ENCODE data around the gene IFRD2. TPM values are rescaled to one million over a fixed set of nuclear protein-coding genes. Genes with fewer than 3 reads are reported as not detected.
A peak's percentile ranks its signal among the peaks of the same experiment; 100 is the strongest.

The IFRD2 gene
- total and polyA plus RNA-seq, 2 of the 13 experiments (the other 11 are each of a cell fraction or from before 2014, with no cell fraction given): 32.8 to 96.1 TPM

DNA sequence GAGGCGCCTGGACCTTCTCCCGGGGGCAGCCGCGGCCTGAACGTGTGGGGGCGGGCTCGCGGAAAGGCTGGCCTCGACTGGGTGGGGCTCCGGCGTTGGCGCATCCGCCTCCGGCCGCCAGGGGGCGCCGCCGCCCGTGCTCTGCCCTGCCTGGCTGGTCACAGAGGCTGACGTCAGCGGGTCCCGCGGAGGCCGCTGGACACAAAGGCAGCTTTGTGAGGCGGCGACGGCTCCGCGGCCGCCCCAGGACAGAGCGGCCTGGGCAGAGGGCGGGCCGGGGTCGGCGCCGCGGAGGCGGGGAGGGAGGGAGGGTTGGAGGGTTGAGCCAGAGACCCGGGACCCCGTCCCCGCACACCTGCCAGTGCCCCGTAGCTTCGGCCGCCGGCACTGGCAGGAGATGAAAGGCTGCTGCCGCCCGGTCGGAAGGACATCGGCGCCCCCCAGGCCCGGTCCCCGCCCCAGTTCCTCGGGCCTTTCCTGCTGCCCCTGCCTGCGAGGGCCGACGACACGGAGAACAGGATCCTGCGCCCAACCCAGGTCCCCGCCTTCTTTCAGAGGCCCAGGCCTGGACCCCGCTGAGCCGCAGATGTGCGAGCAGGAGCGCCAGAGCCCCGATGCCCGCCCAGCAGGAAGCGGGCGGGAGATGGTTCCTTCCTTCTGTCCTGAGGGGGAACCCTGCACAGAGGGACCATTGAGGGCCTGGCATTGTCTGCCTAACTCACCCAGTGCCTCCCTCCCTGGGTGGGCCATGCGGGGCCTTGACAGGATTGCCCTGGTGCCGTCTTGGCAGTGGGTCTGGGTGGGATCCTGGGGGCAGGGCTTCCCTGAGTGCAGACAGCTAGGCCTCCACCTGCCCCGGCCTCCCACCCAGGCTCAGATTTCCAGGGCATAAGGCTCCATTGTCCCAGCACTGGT lies 31.9 kb downstream of the IFRD2 start (continued):
- no peak for TF ChIP-seq MBD4 (IDR thresholded peaks at IDR 0.05; ENCODE audit: borderline replicate concordance, low read length)
- TF ChIP-seq MXD3 (CRISPR knock-in tag; IDR thresholded peaks at IDR 0.05): peak; percentile 13; the same call in 1 of the 2 replicates
- peak; percentile 66; the same call in 1 of the 2 replicates for TF ChIP-seq ZBTB42 (CRISPR knock-in tag; IDR thresholded peaks at IDR 0.05)
- TF ChIP-seq ZNF468 (CRISPR knock-in tag; IDR thresholded peaks at IDR 0.05): no peak
- no peak for TF ChIP-seq TCF12 (IDR thresholded peaks at IDR 0.05)
- peak; percentile 95 for TF ChIP-seq TCF12 (CRISPR knock-in tag; IDR thresholded peaks at IDR 0.05)
- peak; percentile 88 for TF ChIP-seq CREB1 (IDR thresholded peaks at IDR 0.05)
- TF ChIP-seq CREB1 (CRISPR knock-in tag; IDR thresholded peaks at IDR 0.05): peak; percentile 48; the same call in 1 of the 2 replicates
- TF ChIP-seq TBX3 (IDR thresholded peaks at IDR 0.05; ENCODE audit: borderline replicate concordance): no peak
- TF ChIP-seq ZSCAN31 (CRISPR knock-in tag; IDR thresholded peaks at IDR 0.05; ENCODE audit: low read depth): peak; percentile 94
- no peak for TF ChIP-seq SYNCRIP (IDR thresholded peaks at IDR 0.05; ENCODE audit: insufficient read depth, low read depth, low read length)
- TF ChIP-seq FOXP4 (CRISPR knock-in tag; IDR thresholded peaks at IDR 0.05): peak; percentile 67; the same call in 1 of the 2 replicates
- TF ChIP-seq XRCC5 (optimal IDR thresholded peaks at IDR 0.05; ENCODE audit: low read length): peak; percentile 68
- TF ChIP-seq, protein P1, sequence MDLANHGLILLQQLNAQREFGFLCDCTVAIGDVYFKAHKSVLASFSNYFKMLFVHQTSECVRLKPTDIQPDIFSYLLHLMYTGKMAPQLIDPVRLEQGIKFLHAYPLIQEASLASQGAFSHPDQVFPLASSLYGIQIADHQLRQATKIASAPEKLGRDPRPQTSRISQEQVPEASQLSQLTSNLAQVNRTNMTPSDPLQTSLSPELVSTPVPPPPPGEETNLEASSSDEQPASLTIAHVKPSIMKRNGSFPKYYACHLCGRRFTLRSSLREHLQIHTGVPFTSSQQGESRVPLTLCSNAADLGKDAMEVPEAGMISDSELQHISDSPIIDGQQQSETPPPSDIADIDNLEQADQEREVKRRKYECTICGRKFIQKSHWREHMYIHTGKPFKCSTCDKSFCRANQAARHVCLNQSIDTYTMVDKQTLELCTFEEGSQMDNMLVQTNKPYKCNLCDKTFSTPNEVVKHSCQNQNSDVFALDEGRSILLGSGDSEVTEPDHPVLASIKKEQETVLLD (CRISPR knock-in tag; IDR thresholded peaks at IDR 0.05; ENCODE audit: low read depth): peak; percentile 90
- peak; percentile 92 for TF ChIP-seq KLF12 (CRISPR knock-in tag; IDR thresholded peaks at IDR 0.05; ENCODE audit: borderline replicate concordance)
- peak; percentile 73; the same call in 1 of the 2 replicates for TF ChIP-seq CENPT (CRISPR knock-in tag; IDR thresholded peaks at IDR 0.05; ENCODE audit: low read depth)
- TF ChIP-seq, protein P2, sequence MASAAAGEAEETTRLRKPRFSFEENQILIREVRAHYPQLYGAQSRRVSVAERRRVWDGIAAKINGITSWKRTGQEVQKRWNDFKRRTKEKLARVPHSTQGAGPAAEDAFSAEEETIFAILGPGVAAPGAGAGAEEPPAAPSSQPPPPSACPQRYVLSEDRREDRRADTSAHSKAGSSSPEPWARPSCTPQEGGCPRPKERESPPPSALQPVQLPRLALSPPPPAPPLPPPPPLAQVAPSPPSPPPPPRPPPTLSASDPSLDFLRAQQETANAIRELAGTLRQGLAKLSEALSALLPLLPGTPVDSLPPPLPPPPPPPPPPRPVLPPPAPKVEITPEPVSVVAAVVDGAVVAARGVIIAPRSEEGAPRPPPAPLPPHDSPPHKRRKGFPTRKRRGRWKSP (CRISPR knock-in tag; IDR thresholded peaks at IDR 0.05): peak; percentile 73
- TF ChIP-seq ETS1 (CRISPR knock-in tag; IDR thresholded peaks at IDR 0.05): no peak
- 0 out of 2 replicates have a peak, but pooled peaks have one; percentile 40 for TF ChIP-seq PCBP1 (IDR thresholded peaks at IDR 0.05; ENCODE audit: borderline replicate concordance, low read depth, low read length)
- TF ChIP-seq YEATS2 (CRISPR knock-in tag; IDR thresholded peaks at IDR 0.05; ENCODE audit: borderline replicate concordance): no peak
- TF ChIP-seq CCAR2 (optimal IDR thresholded peaks at IDR 0.05; ENCODE audit: low read depth, low read length): no peak

Measured in HepG2 (cell line).